HL-60 (cell line): Measurements from ENCODE around the gene PTCRA.
A peak's percentile ranks its signal among the peaks of the same experiment; 100 is the strongest.

Experiments
- DNase-seq, 2 experiments: peaks; one replicate each; pipeline ENCODE4 v3.0.0-alpha.2; 2010 to 2020; ENCODE audit warnings: low read depth in 1 of 2, low spot score in 1 of 2
- H3K27ac ChIP-seq: fragments of 250-450 bp; sonication (Bioruptor Pico); replicated peaks from 2 replicates; pipeline ENCODE4 v1.5.1; 2020; ENCODE audit warnings: mild to moderate bottlenecking, moderate library complexity
- H3K27me3 ChIP-seq: fragments of 250-450 bp; sonication (Bioruptor Pico); 2 replicates; pipeline ENCODE4 v1.5.1; 2021; ENCODE audit warnings: mild to moderate bottlenecking, moderate library complexity; ENCODE audit not compliant: insufficient read depth, poor library complexity, severe bottlenecking
- H3K4me3 ChIP-seq: replicated peaks from 2 replicates; pipeline ENCODE4 v1.5.1; 2011; ENCODE audit warnings: mild to moderate bottlenecking, control low read depth, low read length; ENCODE audit not compliant: insufficient read depth
- CTCF ChIP-seq: IDR thresholded peaks from one replicate; pipeline ENCODE4 v1.5.1; 2011; ENCODE audit warnings: low read length, control low read depth, inconsistent platforms; ENCODE audit not compliant: insufficient read depth
- GABPA ChIP-seq: IDR thresholded peaks from 2 replicates; pipeline ENCODE4 v1.6.1; 2012; ENCODE audit warnings: low read depth
- POLR2AphosphoS5 ChIP-seq: IDR thresholded peaks from 2 replicates; pipeline ENCODE4 v1.6.1; 2012; ENCODE audit warnings: low read depth
- SPI1 ChIP-seq: IDR thresholded peaks from 2 replicates; pipeline ENCODE4 v1.6.1; 2012; ENCODE audit warnings: low read depth, mild to moderate bottlenecking, borderline replicate concordance
- TF ChIP-seq, protein P1 (sequence below): IDR thresholded peaks from 2 replicates; pipeline ENCODE4 v1.6.1; 2012; ENCODE audit warnings: low read depth; ENCODE audit not compliant: insufficient replicate concordance

PTCRA gene

GRCh38 chr6:42929821-42930360 lies 14.0 kb downstream of the PTCRA start:
- H3K27me3 ChIP-seq = no peaks in the 10 kb centered on the region
- peak; percentile 68 to 91 for DNase-seq
- H3K27ac ChIP-seq = peak overlapping the region; percentile 95
- peak overlapping the region; percentile 86 for H3K4me3 ChIP-seq
- TF ChIP-seq POLR2AphosphoS5 = no peak
- TF ChIP-seq SPI1 = peak; percentile 94
- TF ChIP-seq, protein P1, sequence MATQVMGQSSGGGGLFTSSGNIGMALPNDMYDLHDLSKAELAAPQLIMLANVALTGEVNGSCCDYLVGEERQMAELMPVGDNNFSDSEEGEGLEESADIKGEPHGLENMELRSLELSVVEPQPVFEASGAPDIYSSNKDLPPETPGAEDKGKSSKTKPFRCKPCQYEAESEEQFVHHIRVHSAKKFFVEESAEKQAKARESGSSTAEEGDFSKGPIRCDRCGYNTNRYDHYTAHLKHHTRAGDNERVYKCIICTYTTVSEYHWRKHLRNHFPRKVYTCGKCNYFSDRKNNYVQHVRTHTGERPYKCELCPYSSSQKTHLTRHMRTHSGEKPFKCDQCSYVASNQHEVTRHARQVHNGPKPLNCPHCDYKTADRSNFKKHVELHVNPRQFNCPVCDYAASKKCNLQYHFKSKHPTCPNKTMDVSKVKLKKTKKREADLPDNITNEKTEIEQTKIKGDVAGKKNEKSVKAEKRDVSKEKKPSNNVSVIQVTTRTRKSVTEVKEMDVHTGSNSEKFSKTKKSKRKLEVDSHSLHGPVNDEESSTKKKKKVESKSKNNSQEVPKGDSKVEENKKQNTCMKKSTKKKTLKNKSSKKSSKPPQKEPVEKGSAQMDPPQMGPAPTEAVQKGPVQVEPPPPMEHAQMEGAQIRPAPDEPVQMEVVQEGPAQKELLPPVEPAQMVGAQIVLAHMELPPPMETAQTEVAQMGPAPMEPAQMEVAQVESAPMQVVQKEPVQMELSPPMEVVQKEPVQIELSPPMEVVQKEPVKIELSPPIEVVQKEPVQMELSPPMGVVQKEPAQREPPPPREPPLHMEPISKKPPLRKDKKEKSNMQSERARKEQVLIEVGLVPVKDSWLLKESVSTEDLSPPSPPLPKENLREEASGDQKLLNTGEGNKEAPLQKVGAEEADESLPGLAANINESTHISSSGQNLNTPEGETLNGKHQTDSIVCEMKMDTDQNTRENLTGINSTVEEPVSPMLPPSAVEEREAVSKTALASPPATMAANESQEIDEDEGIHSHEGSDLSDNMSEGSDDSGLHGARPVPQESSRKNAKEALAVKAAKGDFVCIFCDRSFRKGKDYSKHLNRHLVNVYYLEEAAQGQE = no peak
- no peak for TF ChIP-seq CTCF
- TF ChIP-seq GABPA = peak; percentile 32; the same call in 1 of the 2 replicates

GRCh38 chr6:42932412-42932811 lies 16.6 kb downstream of the PTCRA start:
- Histone ChIP-seq H3K27me3 (no peaks in the 10 kb centered on the region), H3K4me3 (peak overlapping the region; percentile 21), H3K27ac (peak overlapping the region; percentile 29)
- TF ChIP-seq, protein P1 = no peak
- no peak for TF ChIP-seq CTCF
- no peak for TF ChIP-seq GABPA
- TF ChIP-seq SPI1 = no peak
- no peak for TF ChIP-seq POLR2AphosphoS5
- no peak for DNase-seq

GRCh38 chr6:42933205-42933604 lies 17.4 kb downstream of the PTCRA start:
- Histone ChIP-seq H3K27me3 (no peaks in the 10 kb centered on the region), H3K27ac (peak overlapping the region; percentile 29; the same call in 1 of the 2 replicates), H3K4me3 (peak overlapping the region; percentile 21)
- no peak for TF ChIP-seq CTCF
- TF ChIP-seq, protein P1 = no peak
- 0 out of 2 replicates have a peak, but pooled peaks have one; percentile 27 for TF ChIP-seq GABPA
- peak; percentile 32; the same call in 1 of the 2 replicates for TF ChIP-seq POLR2AphosphoS5
- peak; percentile 87; the same call in 1 of the 2 replicates for TF ChIP-seq SPI1
- peak; percentile 67 to 81 for DNase-seq
